Ovary (tissue), 3 donors: ENCODE results near the gene ATXN1.

Source experiments
- CTCF ChIP-seq, 3 donors: fragments of 450-650 bp in 2 of 3; fragments of 200-600 bp in 1 of 3; IDR thresholded peaks; one replicate each; pipeline versions ENCODE4 v1.5.1 to v1.8.0; 2016 to 2022; ENCODE audit warnings: antibody characterized with exemption in 3 of 3, mild to moderate bottlenecking in 1 of 3
- EP300 ChIP-seq: sonication (generic); formaldehyde crosslinking; IDR thresholded peaks from one replicate; pipeline ENCODE4 v1.6.1; 2017; ENCODE audit warnings: antibody characterized with exemption
- POLR2A ChIP-seq: fragments of 450-650 bp; IDR thresholded peaks from one replicate; pipeline ENCODE4 v1.6.1; 2017; ENCODE audit warnings: antibody characterized with exemption, mild to moderate bottlenecking, moderate library complexity
- donor health status: DM: no; HTN: no; CAD: no.

- no peak for TF ChIP-seq POLR2A
- TF ChIP-seq CTCF (IDR thresholded peaks at IDR 0.05): no peak
- TF ChIP-seq EP300: no peak
Measured at GRCh38 chr6:16483315-16483875, 277.9 kb downstream of the ATXN1 start.
